Mesenchymal stem cell (in vitro differentiated cells and primary cell): Measurements from ENCODE around the gene RSAD1.
A peak's percentile ranks its signal among the peaks of the same experiment; 100 is the strongest.

Experiments used
- DNase-seq: peaks from one replicate; pipeline ENCODE4 v3.0.0-alpha.2; 2013
- H2AFZ ChIP-seq: one replicate; pipeline ENCODE4 v1.6.1; 2013; ENCODE audit warnings: low read depth, mild to moderate bottlenecking, control low read depth, inconsistent platforms, low read length, moderate library complexity
- H2AK5ac ChIP-seq: 2 replicates; pipeline ENCODE4 v1.6.1; 2013; ENCODE audit warnings: low read length, moderate library complexity, mild to moderate bottlenecking, inconsistent platforms; ENCODE audit not compliant: severe bottlenecking
- H2BK120ac ChIP-seq: one replicate; pipeline ENCODE4 v1.6.1; 2013; ENCODE audit warnings: low read depth, mild to moderate bottlenecking, inconsistent platforms, low read length, moderate library complexity
- H2BK12ac ChIP-seq, 2 experiments: one replicate each; pipeline ENCODE4 v1.6.1; 2013; ENCODE audit warnings: inconsistent platforms in 2 of 2, low read length in 2 of 2, mild to moderate bottlenecking in 2 of 2, moderate library complexity in 2 of 2, control low read depth in 1 of 2
- H2BK15ac ChIP-seq: one replicate; pipeline ENCODE4 v1.6.1; 2013; ENCODE audit warnings: mild to moderate bottlenecking, low read depth, inconsistent platforms; ENCODE audit not compliant: poor library complexity, severe bottlenecking
- H2BK5ac ChIP-seq: 2 replicates; pipeline ENCODE4 v1.6.1; 2013; ENCODE audit warnings: low read depth, mild to moderate bottlenecking, low read length, control low read depth, inconsistent platforms; ENCODE audit not compliant: poor library complexity, severe bottlenecking
- H3K14ac ChIP-seq, 2 experiments: one replicate each; pipeline ENCODE4 v1.6.1; 2013; ENCODE audit warnings: inconsistent platforms in 2 of 2, low read length in 2 of 2, control low read depth in 1 of 2, mild to moderate bottlenecking in 1 of 2, moderate library complexity in 1 of 2
- H3K18ac ChIP-seq, 2 experiments: one replicate each; pipeline ENCODE4 v1.6.1; 2013; ENCODE audit warnings: inconsistent platforms in 2 of 2, low read length in 2 of 2, control low read depth in 1 of 2, low read depth in 1 of 2, mild to moderate bottlenecking in 1 of 2
- H3K23ac ChIP-seq, 2 experiments: one replicate each; pipeline ENCODE4 v1.6.1; 2013; ENCODE audit warnings: inconsistent platforms in 2 of 2, low read length in 2 of 2, mild to moderate bottlenecking in 2 of 2, moderate library complexity in 2 of 2, control low read depth in 1 of 2
- H3K27ac ChIP-seq: 2 replicates; pipeline ENCODE4 v1.5.1; 2013; ENCODE audit warnings: mild to moderate bottlenecking, moderate library complexity, low read length, control low read depth, inconsistent platforms; ENCODE audit not compliant: poor library complexity, severe bottlenecking
- H3K27me3 ChIP-seq, 2 experiments: 2 replicates each; pipeline versions ENCODE4 v1.6.1 to v1.7.0; 2013; ENCODE audit warnings: low read length in 2 of 2, mild to moderate bottlenecking in 2 of 2, moderate library complexity in 2 of 2, control low read depth in 1 of 2, inconsistent platforms in 1 of 2; ENCODE audit not compliant: control insufficient read depth in 1 of 2, insufficient read depth in 1 of 2
- H3K36me3 ChIP-seq, 2 experiments: 2 replicates each; pipeline versions ENCODE4 v1.6.1 to v1.7.0; 2013; ENCODE audit warnings: low read length in 2 of 2, control low read depth in 1 of 2, inconsistent platforms in 1 of 2, low read depth in 1 of 2, mild to moderate bottlenecking in 1 of 2; ENCODE audit not compliant: insufficient read depth in 2 of 2, control insufficient read depth in 1 of 2
- H3K4ac ChIP-seq, 2 experiments: one replicate each; pipeline ENCODE4 v1.6.1; 2013; ENCODE audit warnings: inconsistent platforms in 2 of 2, low read length in 2 of 2, mild to moderate bottlenecking in 2 of 2, moderate library complexity in 2 of 2, control low read depth in 1 of 2, low read depth in 1 of 2
- H3K4me1 ChIP-seq: 2 replicates; pipeline ENCODE4 v1.6.1; 2013; ENCODE audit warnings: low read depth, low read length, control low read depth; ENCODE audit not compliant: control insufficient read depth, insufficient read depth
- H3K4me2 ChIP-seq: 2 replicates; pipeline ENCODE4 v1.6.1; 2013; ENCODE audit warnings: low read length, mild to moderate bottlenecking, inconsistent platforms; ENCODE audit not compliant: poor library complexity, severe bottlenecking
- H3K4me3 ChIP-seq, 2 experiments: 2 replicates each; pipeline versions ENCODE4 v1.5.1 to v1.7.0; 2013; ENCODE audit warnings: low read length in 2 of 2, mild to moderate bottlenecking in 2 of 2, control low read depth in 1 of 2, low read depth in 1 of 2; ENCODE audit not compliant: insufficient read depth in 1 of 2
- H3K79me1 ChIP-seq: replicated peaks from 2 replicates; pipeline ENCODE4 v1.6.1; 2013; ENCODE audit warnings: mild to moderate bottlenecking, control low read depth, low read length, inconsistent platforms; ENCODE audit not compliant: poor library complexity, severe bottlenecking
- H3K9ac ChIP-seq: 2 replicates; pipeline ENCODE4 v1.7.0; 2013; ENCODE audit warnings: mild to moderate bottlenecking, low read length, moderate library complexity
- H3K9me3 ChIP-seq: 2 replicates; pipeline ENCODE4 v1.7.0; 2013; ENCODE audit warnings: mild to moderate bottlenecking, low read length; ENCODE audit not compliant: control insufficient read depth
- H4K8ac ChIP-seq: one replicate; pipeline ENCODE4 v1.6.1; 2013; ENCODE audit warnings: inconsistent platforms, mild to moderate bottlenecking, low read length, moderate library complexity
- H4K91ac ChIP-seq: one replicate; pipeline ENCODE4 v1.6.1; 2013; ENCODE audit warnings: mild to moderate bottlenecking, low read length, inconsistent platforms
- WGBS: methylation state at CpG from one replicate; pipeline ENCODE4 v1.1.7; 2013; ENCODE audit warnings: mixed read lengths; 5-methylcytosine and 5-hydroxymethylcytosine counted together

RSAD1 gene

GRCh38 chr17:50529849-50530248, 51.2 kb downstream of the RSAD1 start:
- 91% methylated on average over 7 of the region's 7 CpGs for WGBS
- no peak overlapping the region for H4K8ac ChIP-seq
- H2AK5ac ChIP-seq = no peak overlapping the region
- H3K4ac ChIP-seq = no peak overlapping the region
- no peaks in the 10 kb centered on the region for H3K9me3 ChIP-seq
- no peak overlapping the region for H2BK12ac ChIP-seq
- H3K18ac ChIP-seq = no peak overlapping the region
- no peak overlapping the region for H3K4me3 ChIP-seq
- no peak overlapping the region for H4K91ac ChIP-seq
- no peaks in the 10 kb centered on the region for H3K36me3 ChIP-seq
- no peak overlapping the region for H3K27ac ChIP-seq
- H2BK5ac ChIP-seq = no peak overlapping the region
- no peaks in the 10 kb centered on the region for H3K79me1 ChIP-seq
- peaks cover 36 to 69% of the 10 kb centered on the region in 2 experiments for H3K27me3 ChIP-seq
- H2BK120ac ChIP-seq = no peak overlapping the region
- H2BK15ac ChIP-seq = no peak overlapping the region
- no peak overlapping the region for H3K4me2 ChIP-seq
- no peak overlapping the region for H3K23ac ChIP-seq
- H3K9ac ChIP-seq = no peak overlapping the region
- H3K14ac ChIP-seq = no peak overlapping the region
- H3K4me1 ChIP-seq = peaks cover 36% of the 10 kb centered on the region
- DNase-seq = no peak
- no peak overlapping the region for H2AFZ ChIP-seq

GRCh38 chr17:50531428-50532025, 52.9 kb downstream of the RSAD1 start:
- no peaks in the 10 kb centered on the region for H3K9me3 ChIP-seq
- peaks cover 36 to 80% of the 10 kb centered on the region in 2 experiments for H3K27me3 ChIP-seq
- WGBS = 75% methylated on average over 6 of the region's 6 CpGs
- H3K4me1 ChIP-seq = peaks cover 36% of the 10 kb centered on the region
- no peak overlapping the region for H3K4ac ChIP-seq
- no peak overlapping the region for H3K18ac ChIP-seq
- no peak overlapping the region for H3K14ac ChIP-seq
- no peak overlapping the region for H3K27ac ChIP-seq
- H2AFZ ChIP-seq = no peak overlapping the region
- H3K79me1 ChIP-seq = no peaks in the 10 kb centered on the region
- no peak overlapping the region for H3K9ac ChIP-seq
- H2BK15ac ChIP-seq = peak overlapping the region; percentile 64
- no peak overlapping the region for H2BK5ac ChIP-seq
- no peak overlapping the region for H3K23ac ChIP-seq
- no peak overlapping the region for H3K4me3 ChIP-seq
- H3K36me3 ChIP-seq = no peaks in the 10 kb centered on the region
- DNase-seq = no peak
- H2AK5ac ChIP-seq = no peak overlapping the region
- no peak overlapping the region for H2BK12ac ChIP-seq
- no peak overlapping the region for H4K8ac ChIP-seq
- no peak overlapping the region for H2BK120ac ChIP-seq
- no peak overlapping the region for H4K91ac ChIP-seq
- H3K4me2 ChIP-seq = no peak overlapping the region

- Histone ChIP-seq H2BK5ac (no peak within 1 kb of the TSS), H3K18ac (no peak within 1 kb of the TSS), H3K4me2 (peak within 1 kb of the TSS; percentile 70), H3K4me3 (peak within 1 kb of the TSS in 1 of 2 experiments; percentile 66), H2BK12ac (peak within 1 kb of the TSS in 1 of 2 experiments; percentile 11), H3K4ac (no peak within 1 kb of the TSS), H3K36me3 (no peaks in the 10 kb centered on the region), H3K27me3 (peaks cover 36 to 75% of the 10 kb centered on the region in 2 experiments), H3K23ac (peak within 1 kb of the TSS in 1 of 2 experiments; percentile 64), H4K91ac (peak within 1 kb of the TSS; percentile 18), H2BK15ac (no peak within 1 kb of the TSS), H2AK5ac (no peak within 1 kb of the TSS), H3K9ac (no peak within 1 kb of the TSS), H3K27ac (no peak within 1 kb of the TSS), H2BK120ac (no peak within 1 kb of the TSS), H3K9me3 (no peaks in the 10 kb centered on the region), H4K8ac (no peak within 1 kb of the TSS), H2AFZ (no peak within 1 kb of the TSS), H3K79me1 (no peaks in the 10 kb centered on the region), H3K14ac (no peak within 1 kb of the TSS), H3K4me1 (peaks cover 31% of the 10 kb centered on the region)
- WGBS = 1% methylated on average over 20 of the region's 21 CpGs
- DNase-seq = no peak
Observed at GRCh38 chr17:50532452-50533024, 53.9 kb downstream of the RSAD1 start, which contains the start of gene EPN3. Gene EPN3, plus strand, starts transcription at chr17:50532735. Its CDS starts 3,822 bp downstream, at chr17:50536557.

- 14% methylated on average over 5 of the region's 5 CpGs for WGBS
- H2BK12ac ChIP-seq = no peak overlapping the region
- H3K14ac ChIP-seq = no peak overlapping the region
- H3K27ac ChIP-seq = no peak overlapping the region
- no peaks in the 10 kb centered on the region for H3K9me3 ChIP-seq
- no peak overlapping the region for H3K4me2 ChIP-seq
- H3K4me1 ChIP-seq = peaks cover 28% of the 10 kb centered on the region
- no peak overlapping the region for H2AK5ac ChIP-seq
- no peak overlapping the region for H2BK15ac ChIP-seq
- H3K79me1 ChIP-seq = no peaks in the 10 kb centered on the region
- no peak for DNase-seq
- H2BK120ac ChIP-seq = no peak overlapping the region
- no peak overlapping the region for H3K18ac ChIP-seq
- H4K8ac ChIP-seq = no peak overlapping the region
- H3K36me3 ChIP-seq = peaks cover 0 to 3% of the 10 kb centered on the region in 2 experiments
- no peak overlapping the region for H3K23ac ChIP-seq
- H3K4ac ChIP-seq = no peak overlapping the region
- H3K4me3 ChIP-seq = peak overlapping the region in 1 of 2 experiments; percentile 66
- H2AFZ ChIP-seq = no peak overlapping the region
- peaks cover 36 to 71% of the 10 kb centered on the region in 2 experiments for H3K27me3 ChIP-seq
- no peak overlapping the region for H4K91ac ChIP-seq
- no peak overlapping the region for H3K9ac ChIP-seq
- no peak overlapping the region for H2BK5ac ChIP-seq
Observed at GRCh38 chr17:50533185-50533584, 54.5 kb downstream of the RSAD1 start.
